ENCODE data around the gene ADARB2. TPM values are rescaled to one million over a fixed set of nuclear protein-coding genes. Genes with fewer than 3 reads are reported as not detected.

ADARB2 gene
- total RNA-seq, 1 donor from 2014 or later = 1.8 TPM

DNA sequence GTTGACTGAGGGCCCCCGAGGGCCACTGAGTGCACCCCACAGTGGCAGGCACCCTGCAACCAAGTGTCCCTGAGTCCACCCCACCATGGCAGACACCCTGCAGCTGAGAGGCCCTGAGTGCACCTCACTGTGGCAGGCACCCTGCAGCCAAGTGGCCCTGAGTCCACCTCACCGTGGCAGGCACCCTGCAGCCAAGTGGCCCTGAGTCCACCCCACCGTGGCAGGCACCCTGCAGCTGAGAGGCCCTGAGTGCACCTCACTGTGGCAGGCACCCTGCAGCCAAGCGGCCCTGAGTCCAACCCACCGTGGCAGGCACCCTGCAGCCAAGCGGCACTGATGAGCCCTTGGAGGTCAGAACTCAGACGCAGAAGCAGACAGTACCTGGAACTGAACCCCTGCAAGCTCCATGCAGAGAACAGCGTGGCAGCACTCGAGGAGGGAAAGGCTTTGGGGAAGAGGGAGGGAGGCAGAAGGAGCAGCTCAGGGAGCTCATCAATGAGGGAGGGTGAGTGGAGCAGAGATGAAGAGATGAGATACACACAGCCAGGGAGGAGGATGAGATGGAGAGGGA lies 524.7 kb downstream of the ADARB2 start:
- H3K36me3 Mint-ChIP-seq (ENCODE audit: low read depth) = no peaks in the 10 kb centered on the region
- peaks cover 4% of the 10 kb centered on the region for H3K27me3 Mint-ChIP-seq (ENCODE audit: low read depth)
- no peak overlapping the region for H3K27ac Mint-ChIP-seq (ENCODE audit: unreplicated experiment)
- TF ChIP-seq, protein P1, sequence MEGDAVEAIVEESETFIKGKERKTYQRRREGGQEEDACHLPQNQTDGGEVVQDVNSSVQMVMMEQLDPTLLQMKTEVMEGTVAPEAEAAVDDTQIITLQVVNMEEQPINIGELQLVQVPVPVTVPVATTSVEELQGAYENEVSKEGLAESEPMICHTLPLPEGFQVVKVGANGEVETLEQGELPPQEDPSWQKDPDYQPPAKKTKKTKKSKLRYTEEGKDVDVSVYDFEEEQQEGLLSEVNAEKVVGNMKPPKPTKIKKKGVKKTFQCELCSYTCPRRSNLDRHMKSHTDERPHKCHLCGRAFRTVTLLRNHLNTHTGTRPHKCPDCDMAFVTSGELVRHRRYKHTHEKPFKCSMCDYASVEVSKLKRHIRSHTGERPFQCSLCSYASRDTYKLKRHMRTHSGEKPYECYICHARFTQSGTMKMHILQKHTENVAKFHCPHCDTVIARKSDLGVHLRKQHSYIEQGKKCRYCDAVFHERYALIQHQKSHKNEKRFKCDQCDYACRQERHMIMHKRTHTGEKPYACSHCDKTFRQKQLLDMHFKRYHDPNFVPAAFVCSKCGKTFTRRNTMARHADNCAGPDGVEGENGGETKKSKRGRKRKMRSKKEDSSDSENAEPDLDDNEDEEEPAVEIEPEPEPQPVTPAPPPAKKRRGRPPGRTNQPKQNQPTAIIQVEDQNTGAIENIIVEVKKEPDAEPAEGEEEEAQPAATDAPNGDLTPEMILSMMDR (conservative IDR thresholded peaks at IDR 0.05) = no peak
- H3K4me1 Mint-ChIP-seq = no peaks in the 10 kb centered on the region
- H3K4me3 Mint-ChIP-seq = no peak overlapping the region
- no peak for DNase-seq (ENCODE audit: low read depth, low spot score)
- H3K9me3 Mint-ChIP-seq = no peaks in the 10 kb centered on the region

DNA sequence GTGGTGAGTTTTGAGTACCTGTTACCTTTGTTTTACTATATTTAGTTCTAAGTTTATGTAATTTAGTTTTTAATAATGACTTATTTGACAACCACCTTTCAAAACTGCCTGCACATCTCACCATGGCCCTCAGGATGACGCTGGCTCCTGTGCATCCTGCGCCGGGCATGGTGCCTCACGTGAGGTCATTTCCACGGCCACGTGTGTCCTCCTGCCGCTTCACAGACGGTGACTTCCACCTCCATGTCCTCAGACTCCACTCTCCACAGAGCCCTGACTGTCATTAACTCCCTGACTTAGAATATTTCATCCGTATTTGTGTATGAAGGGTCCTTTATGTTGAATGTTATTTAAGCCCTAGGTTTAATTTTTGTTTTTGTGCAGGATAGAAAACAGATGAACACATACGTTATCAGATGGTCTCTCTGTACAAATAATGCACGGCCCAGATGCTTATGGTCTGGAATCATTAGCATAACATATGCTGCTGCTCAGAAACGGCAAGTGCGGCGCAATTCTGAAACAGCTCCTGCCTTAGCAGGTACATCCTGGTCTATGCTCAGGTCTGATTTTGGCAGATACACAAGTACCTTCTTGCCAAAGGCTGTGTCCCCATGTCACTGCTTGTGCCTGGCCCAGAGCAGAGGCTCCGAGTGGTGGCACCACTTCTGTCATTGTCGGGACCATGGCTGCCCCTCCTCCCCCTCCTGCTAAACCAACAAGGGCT lies 525.3 kb downstream of the ADARB2 start:
- DNase-seq (ENCODE audit: low read depth, low spot score) = no peak
- H3K27ac Mint-ChIP-seq (ENCODE audit: unreplicated experiment) = no peak overlapping the region

DNA sequence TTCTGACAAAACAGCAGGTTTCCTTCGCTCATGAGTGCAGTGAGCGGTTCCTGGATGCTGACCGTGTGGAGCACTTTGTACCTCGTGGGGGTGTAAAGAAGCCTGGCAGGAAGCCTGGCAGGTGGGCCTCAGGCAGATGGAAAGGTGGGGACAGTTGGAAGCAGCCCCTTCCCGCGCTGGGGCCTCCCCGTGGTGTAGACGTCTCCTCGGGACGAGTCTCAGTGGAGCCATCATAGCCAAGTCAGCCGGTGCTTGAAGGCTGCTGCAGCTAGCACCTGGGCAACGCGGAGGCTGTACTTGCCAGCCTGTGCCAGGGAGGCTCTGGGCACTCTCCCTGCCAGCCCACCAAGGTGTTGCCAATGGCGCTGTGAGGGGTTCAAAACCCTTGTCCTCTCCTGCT lies 526.7 kb downstream of the ADARB2 start:
- Mint-ChIP-seq H3K36me3 (ENCODE audit: low read depth) (no peaks in the 10 kb centered on the region), H3K4me3 (no peak overlapping the region), H3K9me3 (no peaks in the 10 kb centered on the region), H3K4me1 (no peaks in the 10 kb centered on the region), H3K27me3 (ENCODE audit: low read depth) (peaks cover 4% of the 10 kb centered on the region), H3K27ac (ENCODE audit: unreplicated experiment) (no peak overlapping the region)
- no peak for DNase-seq (ENCODE audit: low read depth, low spot score)
- TF ChIP-seq, protein P1 (conservative IDR thresholded peaks at IDR 0.05) = no peak

More for the DNA sequence above, 525.3 kb downstream of the ADARB2 start:
- Mint-ChIP-seq H3K4me1 (no peaks in the 10 kb centered on the region), H3K9me3 (no peaks in the 10 kb centered on the region), H3K4me3 (no peak overlapping the region), H3K27me3 (ENCODE audit: low read depth) (peaks cover 4% of the 10 kb centered on the region), H3K36me3 (ENCODE audit: low read depth) (no peaks in the 10 kb centered on the region)
- TF ChIP-seq, protein P1 (conservative IDR thresholded peaks at IDR 0.05) = no peak

DNA sequence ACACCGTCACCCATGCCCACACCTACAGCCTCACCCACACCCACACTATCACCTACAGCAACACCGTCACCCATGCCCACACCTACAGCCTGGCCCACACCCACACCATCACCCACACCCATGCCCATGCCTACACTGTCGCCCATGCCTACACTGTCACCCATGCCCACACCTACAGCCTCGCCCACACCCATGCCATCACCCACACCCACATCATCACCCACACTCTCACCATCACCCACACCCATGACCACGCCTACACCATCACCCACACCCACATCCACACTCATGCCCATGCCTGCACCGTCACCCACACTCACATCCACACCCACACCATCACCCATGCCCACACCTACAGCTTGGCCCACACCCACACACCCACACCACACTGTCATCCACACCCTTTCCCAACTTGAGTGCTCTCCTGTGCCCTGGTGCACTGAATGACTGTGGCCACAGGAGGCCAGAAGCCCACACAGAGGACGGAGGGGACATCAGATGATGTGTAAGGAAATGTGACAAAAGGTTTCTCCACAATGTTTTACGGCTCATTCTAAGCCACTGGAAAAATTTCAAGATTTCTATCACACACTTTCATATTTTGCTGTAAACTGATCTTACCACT lies 527.9 kb downstream of the ADARB2 start:
- H3K27ac Mint-ChIP-seq (ENCODE audit: unreplicated experiment) = no peak overlapping the region
- TF ChIP-seq, protein P1 (conservative IDR thresholded peaks at IDR 0.05) = no peak
- no peaks in the 10 kb centered on the region for H3K4me1 Mint-ChIP-seq
- no peaks in the 10 kb centered on the region for H3K9me3 Mint-ChIP-seq
- H3K36me3 Mint-ChIP-seq (ENCODE audit: low read depth) = no peaks in the 10 kb centered on the region
- H3K27me3 Mint-ChIP-seq (ENCODE audit: low read depth) = peaks cover 4% of the 10 kb centered on the region
- no peak for DNase-seq (ENCODE audit: low read depth, low spot score)
- no peak overlapping the region for H3K4me3 Mint-ChIP-seq

DNA sequence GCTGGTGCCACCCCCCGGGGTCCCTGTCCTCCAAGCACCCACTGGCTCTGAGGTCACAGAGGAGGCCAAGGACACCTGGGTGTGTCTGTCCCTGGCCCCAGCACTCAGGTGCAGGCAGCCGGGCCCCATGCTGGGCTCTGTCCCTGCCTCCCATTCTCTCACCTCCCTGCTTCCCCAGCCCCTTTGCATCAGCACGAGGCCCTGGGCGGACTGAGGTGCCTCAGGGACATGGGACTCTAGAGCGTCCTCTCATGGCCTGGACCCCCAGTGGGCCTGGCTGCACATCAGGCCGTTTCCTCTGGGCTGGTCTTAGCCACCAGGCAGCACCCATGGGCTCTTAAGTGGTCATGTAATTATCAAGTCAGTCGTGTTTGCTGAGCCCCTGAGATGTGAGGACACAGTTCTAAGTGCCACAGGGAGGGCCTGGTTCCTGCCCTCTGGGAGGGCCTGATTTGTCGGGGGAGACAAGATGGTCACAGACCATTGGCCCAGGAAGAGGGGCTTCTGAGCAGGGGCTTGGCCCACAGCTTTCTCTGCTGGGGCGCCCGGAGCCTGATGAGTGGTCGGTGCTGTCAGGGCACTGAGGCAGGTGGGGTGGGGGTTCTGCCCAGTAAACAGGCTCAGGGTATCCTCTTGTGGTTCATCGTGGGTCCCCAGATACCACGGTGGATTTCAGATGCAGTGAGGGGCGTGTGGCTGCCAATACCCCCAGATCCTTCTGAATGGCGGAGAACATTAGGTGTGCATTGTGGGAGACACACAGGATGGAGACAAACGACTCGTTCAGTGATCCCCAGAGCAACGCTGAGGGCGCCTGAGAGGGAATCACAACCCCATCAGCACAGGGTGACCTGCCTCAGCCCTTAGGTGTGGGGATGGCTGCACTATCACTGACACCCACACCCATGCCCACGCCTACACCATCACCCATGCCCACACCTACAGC lies 528.7 kb downstream of the ADARB2 start:
- H3K4me3 Mint-ChIP-seq = no peak overlapping the region
- no peaks in the 10 kb centered on the region for H3K36me3 Mint-ChIP-seq (ENCODE audit: low read depth)
- peaks cover 4% of the 10 kb centered on the region for H3K27me3 Mint-ChIP-seq (ENCODE audit: low read depth)
- no peaks in the 10 kb centered on the region for H3K4me1 Mint-ChIP-seq
- DNase-seq (ENCODE audit: low read depth, low spot score) = no peak
- TF ChIP-seq, protein P1 (conservative IDR thresholded peaks at IDR 0.05) = no peak
- no peaks in the 10 kb centered on the region for H3K9me3 Mint-ChIP-seq
- H3K27ac Mint-ChIP-seq (ENCODE audit: unreplicated experiment) = no peak overlapping the region
